HG03135 (cell line): ENCODE data around the gene FURIN.
"Not testable (repeated sequence)": the region's sequence is repeated elsewhere in the genome, so short reads cannot be mapped to it uniquely, and the experiment has no call there.

Experiments
- ATAC-seq: cut with Tn5 transposase; IDR thresholded peaks from one replicate; pipeline ENCODE4 v1.9.1; 2021; ENCODE audit warnings: mild to moderate bottlenecking, moderate library complexity; ENCODE audit not compliant: unreplicated experiment

FURIN gene

GRCh38 chr15:90868261-90868689 lies at the start of gene FURIN:
Gene FURIN, plus strand, starts transcription at chr15:90868588. Its CDS starts 7,153 bp downstream, at chr15:90875741.
- ATAC-seq = no peak

GRCh38 chr15:90819390-90819789 lies 49.0 kb upstream of the FURIN start:
- no peak for ATAC-seq

GRCh38 chr15:90819850-90820249 lies 48.5 kb upstream of the FURIN start:
- ATAC-seq = no peak

- ATAC-seq = no peak
Measured at GRCh38 chr15:90820481-90820880, 47.9 kb upstream of the FURIN start.

- no peak for ATAC-seq
Measured at GRCh38 chr15:90822204-90822955, 46.0 kb upstream of the FURIN start.

- ATAC-seq = no peak
Measured at GRCh38 chr15:90823455-90823974, 44.9 kb upstream of the FURIN start.

- ATAC-seq = not testable (repeated sequence)
Measured at GRCh38 chr15:90825115-90825899, 43.1 kb upstream of the FURIN start.

GRCh38 chr15:90826206-90826885 lies 42.0 kb upstream of the FURIN start:
- ATAC-seq = not testable (repeated sequence)

GRCh38 chr15:90826886-90827435 lies 41.4 kb upstream of the FURIN start:
- ATAC-seq = no peak

GRCh38 chr15:90828111-90828510 lies 40.3 kb upstream of the FURIN start:
- ATAC-seq = no peak

- no peak for ATAC-seq
Measured at GRCh38 chr15:90829126-90829525, 39.3 kb upstream of the FURIN start.

- no peak for ATAC-seq
Measured at GRCh38 chr15:90829942-90830440, 38.4 kb upstream of the FURIN start.

GRCh38 chr15:90834626-90835025 lies 33.8 kb upstream of the FURIN start:
- no peak for ATAC-seq

- no peak for ATAC-seq
Measured at GRCh38 chr15:90836296-90836871, 32.0 kb upstream of the FURIN start.

GRCh38 chr15:90837094-90837493 lies 31.3 kb upstream of the FURIN start:
- no peak for ATAC-seq

- ATAC-seq = no peak
Measured at GRCh38 chr15:90838139-90838538, 30.2 kb upstream of the FURIN start.

GRCh38 chr15:90838544-90838943 lies 29.8 kb upstream of the FURIN start:
- ATAC-seq = no peak

GRCh38 chr15:90839187-90840071 lies 29.0 kb upstream of the FURIN start:
- peak; percentile 77 for ATAC-seq

- ATAC-seq = no peak
Measured at GRCh38 chr15:90840157-90840855, 28.1 kb upstream of the FURIN start.
